GM12872 (cell line): ENCODE data around the gene CPED1.

Experiments
- CTCF ChIP-seq: IDR thresholded peaks from 3 replicates; pipeline ENCODE4 v1.5.1; 2011; ENCODE audit warnings: low read depth, mild to moderate bottlenecking, low read length, moderate library complexity; ENCODE audit not compliant: insufficient read depth

The CPED1 gene

DNA sequence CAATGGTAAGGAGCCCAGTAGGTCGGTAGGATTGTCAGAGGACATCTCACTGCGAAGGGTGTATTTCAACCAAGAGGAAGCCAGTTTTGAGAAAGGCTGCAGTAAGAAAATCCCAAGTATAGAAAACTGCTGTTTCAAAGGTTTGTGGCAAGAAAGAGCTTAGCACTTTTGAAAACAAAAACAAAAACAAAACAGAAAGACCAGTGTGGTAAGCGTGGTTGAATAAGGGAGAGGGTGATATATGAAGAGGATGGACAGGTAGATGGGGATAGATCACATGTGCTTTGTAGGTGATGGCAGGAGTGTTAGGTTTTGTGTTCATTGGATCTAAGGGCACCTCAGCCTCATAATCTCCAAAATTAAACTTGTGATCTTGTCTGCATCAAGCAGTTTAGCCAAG, 198.7 kb downstream of the CPED1 start:
- TF ChIP-seq CTCF: no peak

DNA sequence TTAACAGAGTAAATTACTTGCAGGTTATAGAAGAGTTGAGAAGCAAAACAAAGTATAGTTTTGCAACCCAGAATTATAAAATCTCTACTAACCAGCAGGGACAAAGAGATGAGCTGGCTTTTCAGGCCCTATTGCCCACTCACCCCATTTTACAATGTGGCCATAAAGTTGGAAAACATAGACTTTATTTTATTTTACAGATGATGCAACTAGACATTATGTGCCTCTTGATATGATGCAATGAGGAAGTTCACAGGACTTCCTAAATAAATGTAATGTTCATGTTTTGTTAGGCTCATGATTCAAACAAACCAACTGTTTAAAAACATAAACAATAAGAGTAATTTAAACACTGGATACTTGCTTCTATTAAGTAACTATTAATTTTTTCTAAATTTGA, 199.2 kb downstream of the CPED1 start:
- no peak for TF ChIP-seq CTCF

GRCh38 chr7:121192834-121193233, 204.3 kb downstream of the CPED1 start:
- TF ChIP-seq CTCF: no peak

- TF ChIP-seq CTCF: no peak
Observed at GRCh38 chr7:121195010-121195409, 206.5 kb downstream of the CPED1 start.

DNA sequence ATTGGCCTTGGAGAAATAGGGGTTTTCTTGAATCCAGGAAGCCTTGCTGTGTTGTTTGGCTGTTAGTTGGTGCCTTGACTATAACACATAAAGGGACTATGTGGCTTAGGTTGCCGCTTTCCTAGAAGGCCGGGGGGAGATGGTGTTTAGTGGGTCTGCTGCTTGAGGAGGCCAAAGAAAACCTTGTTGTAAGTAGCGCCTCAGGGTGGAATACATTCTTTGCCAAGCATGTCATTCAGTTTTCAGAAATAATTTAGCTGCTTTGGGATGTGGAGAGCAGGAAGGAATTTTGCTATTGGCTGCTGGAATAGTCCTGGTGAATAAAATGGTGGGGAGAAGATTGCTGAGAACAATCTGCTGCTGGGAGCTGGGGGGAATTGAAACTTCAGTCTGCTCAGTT, 207.4 kb downstream of the CPED1 start:
- TF ChIP-seq CTCF: no peak

GRCh38 chr7:121196286-121196685, 207.8 kb downstream of the CPED1 start:
- no peak for TF ChIP-seq CTCF

DNA sequence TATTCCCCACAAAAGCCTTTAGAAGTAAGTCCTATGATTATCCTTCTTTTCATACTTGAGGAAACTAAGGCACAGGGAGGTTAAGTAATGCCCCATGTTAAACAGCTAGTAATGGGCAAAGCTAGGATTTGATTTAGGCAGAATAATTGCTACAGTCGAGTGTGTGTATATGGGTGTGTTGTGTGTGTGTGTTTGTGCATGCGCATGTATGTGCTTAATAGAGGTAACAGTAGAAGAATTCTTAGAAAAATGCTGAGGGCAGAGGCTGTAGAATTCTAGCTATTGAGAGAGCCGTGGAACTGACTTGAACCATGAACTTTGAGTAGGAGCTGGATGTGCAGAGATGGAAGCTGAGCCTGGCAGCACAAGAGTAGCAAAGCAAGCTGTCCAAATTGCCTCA, 208.9 kb downstream of the CPED1 start:
- TF ChIP-seq CTCF: no peak

DNA sequence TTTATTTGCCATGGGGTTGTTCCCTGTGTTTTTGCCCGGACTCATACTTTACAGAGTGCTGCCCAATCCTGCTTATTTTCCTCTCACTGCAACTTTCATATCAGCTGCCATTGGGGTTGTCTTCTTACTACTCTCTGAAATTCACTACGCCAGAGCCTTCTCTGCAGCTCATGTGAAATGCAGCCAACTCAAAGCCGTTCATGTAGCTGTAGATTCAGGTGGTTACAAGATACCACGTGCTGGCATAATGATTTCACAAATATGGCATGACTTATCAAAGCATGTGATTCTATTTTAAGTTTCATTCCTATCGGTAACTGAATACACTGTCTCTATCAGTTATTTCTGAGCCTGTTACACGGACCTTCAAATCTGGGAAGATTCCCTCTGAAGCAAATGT, 210.0 kb downstream of the CPED1 start:
- no peak for TF ChIP-seq CTCF
